ENCODE measurements around the gene FAM3D.

Gene FAM3D

GRCh38 chr3:58627941-58628340, 38.6 kb downstream of the FAM3D start:
- H3K4me3 ChIP-seq (ENCODE audit: low read length): no peak overlapping the region
- no peak for TF ChIP-seq CTCF (conservative IDR thresholded peaks at IDR 0.05; ENCODE audit: low read depth, low read length)
- DNase-seq (ENCODE audit: low read depth): no peak

- no peak for DNase-seq (ENCODE audit: low read depth)
- no peak for TF ChIP-seq CTCF (conservative IDR thresholded peaks at IDR 0.05; ENCODE audit: low read depth, low read length)
- no peak overlapping the region for H3K4me3 ChIP-seq (ENCODE audit: low read length)
Measured at GRCh38 chr3:58627570-58627885, 39.0 kb downstream of the FAM3D start.

- DNase-seq (ENCODE audit: low read depth): no peak
- H3K4me3 ChIP-seq (ENCODE audit: low read length): no peak overlapping the region
- no peak for TF ChIP-seq CTCF (conservative IDR thresholded peaks at IDR 0.05; ENCODE audit: low read depth, low read length)
Measured at GRCh38 chr3:58626841-58627569, 39.6 kb downstream of the FAM3D start.

DNA sequence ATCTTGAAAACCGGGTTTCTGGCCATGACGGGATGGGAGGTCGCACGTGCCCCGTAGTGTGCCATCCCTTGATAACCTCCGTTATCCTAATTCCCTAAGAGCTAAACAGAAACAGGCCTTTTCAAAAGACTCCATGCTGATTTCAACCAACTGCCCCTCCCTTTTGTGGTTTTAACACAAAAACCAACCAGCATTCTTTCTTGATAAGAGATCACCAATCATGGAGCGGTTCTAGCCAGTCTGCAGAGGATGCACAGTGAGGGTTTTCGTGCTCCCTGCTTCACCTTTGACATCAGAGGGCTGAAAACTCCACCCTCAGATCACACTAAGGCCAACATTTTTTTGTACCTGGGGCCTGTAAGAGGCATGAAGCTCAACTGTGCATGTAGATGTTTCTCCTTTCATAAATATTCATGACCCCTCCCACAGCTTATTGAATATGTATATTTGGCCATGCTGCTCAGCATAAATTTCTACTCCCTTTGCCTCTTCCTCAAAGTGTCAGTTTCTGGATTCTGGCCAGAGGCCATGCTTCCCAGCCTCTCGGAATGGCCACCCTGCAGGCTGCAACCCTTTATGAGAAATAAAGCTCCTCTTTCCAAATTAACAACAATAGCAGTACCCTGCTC, 41.3 kb downstream of the FAM3D start:
- no peak for TF ChIP-seq CTCF (conservative IDR thresholded peaks at IDR 0.05; ENCODE audit: low read depth, low read length)
- DNase-seq (ENCODE audit: low read depth): no peak
- no peak overlapping the region for H3K4me3 ChIP-seq (ENCODE audit: low read length)

GRCh38 chr3:58624550-58624949, 42.0 kb downstream of the FAM3D start:
- no peak for TF ChIP-seq CTCF (conservative IDR thresholded peaks at IDR 0.05; ENCODE audit: low read depth, low read length)
- H3K4me3 ChIP-seq (ENCODE audit: low read length): no peak overlapping the region
- DNase-seq (ENCODE audit: low read depth): no peak

GRCh38 chr3:58623961-58624360, 42.6 kb downstream of the FAM3D start:
- H3K4me3 ChIP-seq (ENCODE audit: low read length): no peak overlapping the region
- no peak for TF ChIP-seq CTCF (conservative IDR thresholded peaks at IDR 0.05; ENCODE audit: low read depth, low read length)
- DNase-seq (ENCODE audit: low read depth): no peak

DNA sequence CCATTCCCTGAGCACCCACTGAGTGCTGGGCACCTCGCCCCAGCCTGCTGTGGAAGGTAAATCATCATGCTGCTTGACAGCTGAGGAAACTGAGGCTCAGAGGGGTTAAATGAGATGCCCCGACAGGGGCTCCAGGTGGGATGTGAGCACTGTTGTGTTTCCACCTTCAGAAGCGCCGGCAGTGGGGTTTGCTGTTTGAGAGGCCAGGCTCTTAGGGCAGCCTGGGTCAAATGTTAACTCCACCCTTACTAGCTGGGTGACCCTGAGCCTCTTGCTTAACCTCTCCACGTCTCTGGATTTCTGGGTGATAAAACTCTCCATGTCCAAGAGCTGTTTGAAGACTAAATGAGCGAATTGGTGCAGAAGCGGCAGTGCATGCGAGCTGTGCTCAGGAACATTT, 43.1 kb downstream of the FAM3D start:
- H3K4me3 ChIP-seq (ENCODE audit: low read length): no peak overlapping the region
- no peak for DNase-seq (ENCODE audit: low read depth)
- TF ChIP-seq CTCF (conservative IDR thresholded peaks at IDR 0.05; ENCODE audit: low read depth, low read length): no peak
